CD14-positive monocyte (primary cell): ENCODE results near the gene GTF2H3. TPM values are rescaled to one million over a fixed set of nuclear protein-coding genes. Genes with fewer than 3 reads are reported as not detected.
A peak's percentile ranks its signal among the peaks of the same experiment; 100 is the strongest.

Experiments
- DNase-seq, 3 donors: peaks; one replicate each; pipeline ENCODE4 v3.0.0-alpha.2; 2011 to 2022
- H2AFZ ChIP-seq: 2 replicates; pipeline ENCODE4 v1.6.0; 2012; ENCODE audit warnings: mild to moderate bottlenecking, low read depth, low read length, inconsistent platforms; ENCODE audit not compliant: insufficient read depth, poor library complexity, severe bottlenecking
- H3K27ac ChIP-seq, 2 donors: 1 replicate in 1 of 2; 2 replicates in 1 of 2; pipeline ENCODE4 v1.5.1; 2012 to 2013; ENCODE audit warnings: low read length in 2 of 2, control low read depth in 1 of 2, inconsistent platforms in 1 of 2, low read depth in 1 of 2, mild to moderate bottlenecking in 1 of 2
- H3K27me3 ChIP-seq, 2 donors: one replicate each; pipeline versions ENCODE4 v1.6.0 to v1.6.1; 2011 to 2013; ENCODE audit warnings: low read length in 2 of 2; ENCODE audit not compliant: control insufficient read depth in 2 of 2, insufficient read depth in 2 of 2
- H3K36me3 ChIP-seq, 2 donors: replicated peaks in 1 of 2; 1 replicate in 1 of 2; 2 replicates in 1 of 2; pipeline versions ENCODE4 v1.5.1 to v1.6.1; 2012 to 2013; ENCODE audit warnings: low read length in 2 of 2, control low read depth in 1 of 2, inconsistent platforms in 1 of 2, mild to moderate bottlenecking in 1 of 2; ENCODE audit not compliant: insufficient read depth in 2 of 2, control insufficient read depth in 1 of 2
- H3K4me1 ChIP-seq, 2 donors: 1 replicate in 1 of 2; 2 replicates in 1 of 2; pipeline versions ENCODE4 v1.5.1 to v1.6.1; 2012 to 2013; ENCODE audit warnings: low read length in 2 of 2, control low read depth in 1 of 2, inconsistent platforms in 1 of 2, mild to moderate bottlenecking in 1 of 2, moderate library complexity in 1 of 2; ENCODE audit not compliant: insufficient read depth in 2 of 2, control insufficient read depth in 1 of 2
- H3K4me2 ChIP-seq: replicated peaks from 2 replicates; pipeline ENCODE3; 2012; ENCODE audit warnings: low read length, moderate library complexity, mild to moderate bottlenecking; ENCODE audit not compliant: poor library complexity, severe bottlenecking; ENCODE audit errors: extremely low read depth
- H3K4me3 ChIP-seq, 3 experiments: fragments of 200-600 bp in 1 of 3; sonication (generic) in 1 of 3; replicated peaks in 1 of 3; 1 replicate in 2 of 3; 2 replicates in 1 of 3; pipeline ENCODE4 v1.5.1; 2011 to 2013; ENCODE audit warnings: low read length in 3 of 3, mild to moderate bottlenecking in 3 of 3, control low read depth in 2 of 3, low read depth in 2 of 3, inconsistent platforms in 1 of 3, moderate library complexity in 1 of 3
- H3K79me2 ChIP-seq: 2 replicates; pipeline ENCODE4 v1.6.0; 2012; ENCODE audit warnings: mild to moderate bottlenecking, control low read depth, inconsistent platforms, low read length, moderate library complexity; ENCODE audit not compliant: insufficient read depth
- H3K9ac ChIP-seq: 2 replicates; pipeline ENCODE4 v1.6.0; 2017; ENCODE audit warnings: low read length, mild to moderate bottlenecking; ENCODE audit not compliant: insufficient read depth, poor library complexity, severe bottlenecking
- H3K9me3 ChIP-seq, 2 donors: replicated peaks in 1 of 2; 1 replicate in 1 of 2; 2 replicates in 1 of 2; pipeline versions ENCODE4 v1.5.1 to v1.6.1; 2012 to 2013; ENCODE audit warnings: low read length in 2 of 2, control low read depth in 1 of 2; ENCODE audit not compliant: control insufficient read depth in 1 of 2, insufficient read depth in 1 of 2
- H4K20me1 ChIP-seq: 2 replicates; pipeline ENCODE4 v1.6.0; 2012; ENCODE audit warnings: mild to moderate bottlenecking, low read length, control low read depth, moderate library complexity; ENCODE audit not compliant: insufficient read depth
- H3K27ac Mint-ChIP-seq, 7 donors: one replicate each; pipeline ENCODE4 v1.8.0; 2020; ENCODE audit warnings: mild to moderate bottlenecking in 7 of 7, mixed read lengths in 7 of 7, moderate library complexity in 6 of 7, inconsistent platforms in 2 of 7
- H3K27me3 Mint-ChIP-seq, 3 donors: one replicate each; pipeline ENCODE4 v1.8.0; 2021 to 2022; ENCODE audit warnings: low read depth in 3 of 3, mild to moderate bottlenecking in 3 of 3, mixed read lengths in 3 of 3, moderate library complexity in 3 of 3, inconsistent platforms in 1 of 3
- H3K36me3 Mint-ChIP-seq, 2 donors: one replicate each; pipeline ENCODE4 v1.8.0; 2020; ENCODE audit warnings: mixed read lengths in 2 of 2, inconsistent platforms in 1 of 2, mild to moderate bottlenecking in 1 of 2
- H3K4me1 Mint-ChIP-seq: one replicate; pipeline ENCODE4 v1.8.0; 2020; ENCODE audit warnings: mild to moderate bottlenecking, mixed read lengths
- H3K4me3 Mint-ChIP-seq, 2 donors: one replicate each; pipeline ENCODE4 v1.8.0; 2020; ENCODE audit warnings: mild to moderate bottlenecking in 2 of 2, mixed read lengths in 2 of 2, moderate library complexity in 1 of 2
- H3K9me3 Mint-ChIP-seq, 7 donors: one replicate each; pipeline ENCODE4 v1.8.0; 2020 to 2022; ENCODE audit warnings: mixed read lengths in 7 of 7, mild to moderate bottlenecking in 6 of 7, moderate library complexity in 6 of 7, inconsistent platforms in 2 of 7
- whole genome bisulfite sequencing: methylation state at CpG from one replicate; pipeline ENCODE4 v1.1.5; 2013; ENCODE audit warnings: missing lambda C conversion rate; ENCODE audit not compliant: insufficient coverage; 5-methylcytosine and 5-hydroxymethylcytosine counted together
- intact Hi-C, 2 donors: fragments of 100-400 bp; cut with micrococcal nuclease; formaldehyde crosslinking; loops; one replicate each; pipeline versions ENCODE4 v1.15.0 to v1.15.1; 2023
- polyA minus RNA-seq: library from RNA; depleted of rRNA, polyadenylated mRNA; stranded (reverse); fragments of >200 nt; gene quantifications from 2 replicates; pipeline ENCODE4 v1.2.3, GENCODE V29; 2012
- polyA plus RNA-seq, 3 donors: library from polyadenylated mRNA; depleted of rRNA in 1 of 3; unstranded in 2 of 3; stranded (reverse) in 1 of 3; fragments of 300-500 nt in 2 of 3; fragments of >200 nt in 1 of 3; fragmentation: Illumina TruSeq in 2 of 3; gene quantifications; 1 replicate in 2 of 3; 2 replicates in 1 of 3; pipeline ENCODE4 v1.2.3, GENCODE V29; 2012 to 2021
- total RNA-seq, 12 experiments: library from RNA in 1 of 12; stranded (reverse) in 1 of 12; fragments of 120-200 nt in 1 of 12; gene quantifications; one replicate each; pipeline ENCODE4 v1.2.4 and lab custom pipeline; 2013 to 2026; ENCODE audit warnings: mixed read lengths in 6 of 12, inconsistent platforms in 1 of 12
- TF ChIP-seq, protein P1 (sequence below): fragments of 200-600 bp; IDR thresholded peaks from one replicate; pipeline ENCODE4 v1.8.0; 2022; ENCODE audit warnings: antibody characterized with exemption, mild to moderate bottlenecking

GTF2H3 gene
- 16.9 TPM for total RNA-seq (2013)
- polyA plus RNA-seq (10 to 100 TPM in 2 of 3 donors, 1 to 10 TPM in 1; 8.2 to 21.7 (median 12.3) TPM), polyA minus RNA-seq (4.3 and 4.5 TPM in 2 replicates), total RNA-seq (lab: John Stamatoyannopoulos, UW) (3.9 to 14.2 (median 11.9) reads per million in 11 experiments)

DNA sequence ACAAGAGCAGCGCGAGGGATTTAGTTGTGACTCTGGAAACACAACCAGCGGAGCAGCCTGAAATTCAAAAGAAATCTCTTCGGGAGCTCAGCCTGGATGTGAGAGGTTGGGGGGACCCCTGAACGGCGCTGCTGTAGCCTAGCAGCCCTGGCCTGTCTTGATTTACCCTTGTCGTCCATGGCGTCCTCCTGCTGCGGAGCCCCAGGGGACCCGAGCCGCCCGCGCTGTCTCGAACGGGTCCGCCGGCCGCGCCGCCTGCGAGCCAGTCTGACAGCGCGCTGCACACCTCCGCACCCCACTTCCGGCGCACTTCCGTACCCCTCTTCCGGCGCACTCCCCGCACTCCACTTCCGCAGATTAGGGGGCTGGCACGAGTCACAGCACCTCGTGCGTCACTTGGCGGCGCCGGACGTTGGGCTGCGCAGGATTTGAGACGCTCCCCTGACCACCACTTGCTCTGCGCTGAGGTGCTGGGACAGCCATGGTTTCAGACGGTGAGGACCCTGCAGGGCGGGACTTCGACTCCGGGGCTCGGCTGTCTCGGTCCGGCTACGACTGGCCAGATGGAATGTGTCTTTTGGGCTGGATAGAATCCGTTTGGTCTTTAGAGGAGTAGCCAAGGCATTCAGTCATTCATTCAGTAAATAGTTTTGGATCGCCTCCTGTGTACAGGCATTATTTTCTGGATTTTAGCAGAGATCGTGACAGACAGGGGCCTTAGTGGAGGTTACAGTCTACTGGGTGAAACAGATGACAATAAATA lies at the start of gene GTF2H3, which contains the start of gene EIF2B1:
Gene GTF2H3, plus strand, starts transcription at position 451 of the 763 bp plus-strand sequence. Its CDS starts 31 bp downstream, at position 482.
Gene EIF2B1, minus strand, starts transcription at position 308 of the 763 bp plus-strand sequence. Its CDS starts 129 bp downstream, at position 179.
- H3K27ac Mint-ChIP-seq: peak within 1 kb of the TSS; percentile 92 to 96 (median 94)
- under 1% methylated on average over 51 of the region's 52 CpGs for WGBS
- Histone ChIP-seq H4K20me1 (no peaks in the 10 kb centered on the region), H3K79me2 (peaks cover 42% of the 10 kb centered on the region), H3K4me2 (peak within 1 kb of the TSS; percentile 92), H2AFZ (peak within 1 kb of the TSS; percentile 95), H3K27ac (peak within 1 kb of the TSS; percentile 45 to 97), H3K9ac (peak within 1 kb of the TSS; percentile 92), H3K27me3 (no peaks in the 10 kb centered on the region), H3K9me3 (no peaks in the 10 kb centered on the region), H3K4me1 (peaks cover 13 to 24% of the 10 kb centered on the region in 2 donors), H3K4me3 (peak within 1 kb of the TSS; percentile 65 to 98 (median 97)), H3K36me3 (peaks cover 27 to 34% of the 10 kb centered on the region in 2 donors)
- no peaks in the 10 kb centered on the region for H3K27me3 Mint-ChIP-seq
- intact Hi-C loops: no loop called here
- peaks cover 15% of the 10 kb centered on the region for H3K4me1 Mint-ChIP-seq
- peak within 1 kb of the TSS; percentile 85 to 95 for H3K4me3 Mint-ChIP-seq
- H3K36me3 Mint-ChIP-seq: peaks cover 27 to 37% of the 10 kb centered on the region in 2 donors
- H3K9me3 Mint-ChIP-seq: no peaks in the 10 kb centered on the region
- TF ChIP-seq, protein P1, sequence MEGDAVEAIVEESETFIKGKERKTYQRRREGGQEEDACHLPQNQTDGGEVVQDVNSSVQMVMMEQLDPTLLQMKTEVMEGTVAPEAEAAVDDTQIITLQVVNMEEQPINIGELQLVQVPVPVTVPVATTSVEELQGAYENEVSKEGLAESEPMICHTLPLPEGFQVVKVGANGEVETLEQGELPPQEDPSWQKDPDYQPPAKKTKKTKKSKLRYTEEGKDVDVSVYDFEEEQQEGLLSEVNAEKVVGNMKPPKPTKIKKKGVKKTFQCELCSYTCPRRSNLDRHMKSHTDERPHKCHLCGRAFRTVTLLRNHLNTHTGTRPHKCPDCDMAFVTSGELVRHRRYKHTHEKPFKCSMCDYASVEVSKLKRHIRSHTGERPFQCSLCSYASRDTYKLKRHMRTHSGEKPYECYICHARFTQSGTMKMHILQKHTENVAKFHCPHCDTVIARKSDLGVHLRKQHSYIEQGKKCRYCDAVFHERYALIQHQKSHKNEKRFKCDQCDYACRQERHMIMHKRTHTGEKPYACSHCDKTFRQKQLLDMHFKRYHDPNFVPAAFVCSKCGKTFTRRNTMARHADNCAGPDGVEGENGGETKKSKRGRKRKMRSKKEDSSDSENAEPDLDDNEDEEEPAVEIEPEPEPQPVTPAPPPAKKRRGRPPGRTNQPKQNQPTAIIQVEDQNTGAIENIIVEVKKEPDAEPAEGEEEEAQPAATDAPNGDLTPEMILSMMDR: no peak
- peak; percentile 94 to 96 (median 95) for DNase-seq

- H3K9ac ChIP-seq: no peak overlapping the region
- H3K27me3 ChIP-seq: no peaks in the 10 kb centered on the region
- H3K4me2 ChIP-seq: no peak overlapping the region
- H2AFZ ChIP-seq: no peak overlapping the region
- H3K9me3 ChIP-seq: no peaks in the 10 kb centered on the region
- no peak overlapping the region for H3K4me3 Mint-ChIP-seq
- H3K9me3 Mint-ChIP-seq: no peaks in the 10 kb centered on the region
- WGBS: 98% methylated on average over 7 of the region's 8 CpGs
- peaks cover 10% of the 10 kb centered on the region for H3K4me1 Mint-ChIP-seq
- H3K36me3 Mint-ChIP-seq: peaks cover 75 to 92% of the 10 kb centered on the region in 2 donors
- H3K36me3 ChIP-seq: peaks cover 72 to 96% of the 10 kb centered on the region in 2 donors
- intact Hi-C loops: no loop called here
- H3K79me2 ChIP-seq: peaks cover 83% of the 10 kb centered on the region
- no peak overlapping the region for H3K4me3 ChIP-seq
- H3K4me1 ChIP-seq: no peaks in the 10 kb centered on the region
- peak overlapping the region in 4 of 7 donors; percentile 5 to 73 (median 44) for H3K27ac Mint-ChIP-seq
- H4K20me1 ChIP-seq: peaks cover 77% of the 10 kb centered on the region
- no peak for DNase-seq
- no peak overlapping the region for H3K27ac ChIP-seq
- no peaks in the 10 kb centered on the region for H3K27me3 Mint-ChIP-seq
- TF ChIP-seq, protein P1: no peak
Observed at GRCh38 chr12:123591702-123592481, 41.7 kb upstream of the GTF2H3 start.
